Stimulated activated CD8-positive, alpha-beta memory T cell treated with anti-CD3 and anti-CD28 coated beads, Interleukin-2, amount 100 ng/mL, for 1 hour (primary cell): ENCODE data around the gene RAB40A.
"Not testable (repeated sequence)": the region's sequence is repeated elsewhere in the genome, so short reads cannot be mapped to it uniquely, and the experiment has no call there.

Experiments used
- DNase-seq, 2 donors: peaks; one replicate each; pipeline ENCODE4 v3.0.0-alpha.2; 2020; ENCODE audit warnings: low read depth in 2 of 2

Gene RAB40A

GRCh38 chrX:103464072-103464773, 55.1 kb downstream of the RAB40A start:
- DNase-seq = no peak

GRCh38 chrX:103461156-103461555, 58.1 kb downstream of the RAB40A start:
- DNase-seq = no peak

DNA sequence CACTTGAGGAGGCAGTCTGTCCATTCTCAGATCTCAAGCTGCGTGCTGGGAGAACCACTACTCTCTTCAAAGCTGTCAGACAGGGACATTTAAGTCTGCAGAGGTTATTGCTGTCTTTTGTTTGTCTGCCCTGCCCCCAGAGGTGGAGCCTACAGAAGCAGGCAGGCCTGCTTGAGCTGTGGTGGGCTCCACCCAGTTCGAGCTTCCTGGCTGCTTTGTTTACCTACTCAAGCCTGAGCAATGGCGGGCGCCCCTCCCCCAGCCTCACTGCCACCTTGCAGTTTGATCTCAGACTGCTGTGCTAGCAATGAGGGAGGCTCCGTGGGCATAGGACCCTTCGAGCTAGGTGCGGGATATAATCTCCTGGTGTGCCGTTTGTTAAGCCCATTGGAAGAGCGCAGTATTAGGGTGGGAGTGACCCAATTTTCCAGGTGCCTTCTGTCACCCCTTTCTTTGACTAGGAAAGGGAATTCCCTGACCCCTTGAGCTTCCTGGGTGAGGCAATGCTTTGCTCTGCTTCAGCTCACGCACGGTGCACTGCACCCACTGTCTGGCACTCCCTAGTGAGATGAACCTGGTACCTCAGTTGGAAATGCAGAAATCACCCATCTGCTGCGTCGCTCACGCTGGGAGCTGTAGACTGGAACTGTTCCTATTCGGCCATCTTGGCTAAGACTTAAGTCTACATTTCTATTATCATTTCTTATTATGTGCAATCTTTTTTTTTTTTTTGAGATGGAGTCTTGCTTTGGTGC, 59.1 kb downstream of the RAB40A start:
- DNase-seq = not testable (repeated sequence)

GRCh38 chrX:103453655-103454054, 65.6 kb downstream of the RAB40A start:
- DNase-seq = no peak
